Measurements from ENCODE around the gene INHA.

DNA sequence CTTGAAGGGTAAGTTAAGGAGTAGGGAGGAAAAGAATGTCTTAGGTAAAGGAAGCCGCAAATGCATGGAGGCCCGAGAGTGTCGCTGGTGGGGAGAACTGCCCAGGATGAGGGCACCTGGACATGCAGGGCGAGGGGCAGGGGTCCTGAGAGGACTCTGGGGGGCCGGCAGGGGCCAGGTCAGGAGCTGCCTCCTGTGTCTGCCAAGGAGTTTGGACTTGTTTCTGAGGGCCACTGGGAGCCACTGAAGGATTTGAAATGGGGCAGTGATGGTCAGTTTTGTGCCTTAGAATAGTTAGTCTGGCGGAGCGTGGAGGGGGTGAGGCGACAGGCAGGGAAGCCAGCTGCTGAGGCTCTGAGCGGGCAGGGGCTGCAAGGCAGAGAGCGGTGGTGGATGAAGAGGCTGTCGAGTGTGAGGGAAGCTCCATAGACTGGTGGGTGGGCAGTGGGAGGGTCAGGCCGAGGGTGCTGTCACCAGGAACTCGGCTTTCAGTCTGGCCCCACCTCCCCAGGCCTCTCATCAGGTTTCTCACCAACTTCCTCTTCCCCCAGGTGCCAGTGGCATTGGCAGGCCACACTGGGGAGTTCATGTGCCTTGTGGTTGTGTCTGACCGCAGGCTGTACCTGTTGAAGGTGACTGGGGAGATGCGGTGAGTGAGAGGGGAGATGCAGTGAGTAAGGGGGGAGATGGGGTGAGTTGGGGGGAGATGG lies 40.6 kb downstream of the INHA start:
- TF ChIP-seq, protein P1, sequence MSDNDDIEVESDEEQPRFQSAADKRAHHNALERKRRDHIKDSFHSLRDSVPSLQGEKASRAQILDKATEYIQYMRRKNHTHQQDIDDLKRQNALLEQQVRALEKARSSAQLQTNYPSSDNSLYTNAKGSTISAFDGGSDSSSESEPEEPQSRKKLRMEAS (IDR thresholded peaks at IDR 0.05) = no peak
- TF ChIP-seq, protein P2, sequence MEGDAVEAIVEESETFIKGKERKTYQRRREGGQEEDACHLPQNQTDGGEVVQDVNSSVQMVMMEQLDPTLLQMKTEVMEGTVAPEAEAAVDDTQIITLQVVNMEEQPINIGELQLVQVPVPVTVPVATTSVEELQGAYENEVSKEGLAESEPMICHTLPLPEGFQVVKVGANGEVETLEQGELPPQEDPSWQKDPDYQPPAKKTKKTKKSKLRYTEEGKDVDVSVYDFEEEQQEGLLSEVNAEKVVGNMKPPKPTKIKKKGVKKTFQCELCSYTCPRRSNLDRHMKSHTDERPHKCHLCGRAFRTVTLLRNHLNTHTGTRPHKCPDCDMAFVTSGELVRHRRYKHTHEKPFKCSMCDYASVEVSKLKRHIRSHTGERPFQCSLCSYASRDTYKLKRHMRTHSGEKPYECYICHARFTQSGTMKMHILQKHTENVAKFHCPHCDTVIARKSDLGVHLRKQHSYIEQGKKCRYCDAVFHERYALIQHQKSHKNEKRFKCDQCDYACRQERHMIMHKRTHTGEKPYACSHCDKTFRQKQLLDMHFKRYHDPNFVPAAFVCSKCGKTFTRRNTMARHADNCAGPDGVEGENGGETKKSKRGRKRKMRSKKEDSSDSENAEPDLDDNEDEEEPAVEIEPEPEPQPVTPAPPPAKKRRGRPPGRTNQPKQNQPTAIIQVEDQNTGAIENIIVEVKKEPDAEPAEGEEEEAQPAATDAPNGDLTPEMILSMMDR (IDR thresholded peaks at IDR 0.05; ENCODE audit: low read depth, low read length, missing input control) = no peak
- TF ChIP-seq YY1 (IDR thresholded peaks at IDR 0.05) (no peak), GABPA (IDR thresholded peaks at IDR 0.05 in 1 of 2, conservative IDR thresholded peaks at IDR 0.05 in 1 of 2) (no peak), SP1 (IDR thresholded peaks at IDR 0.05) (no peak), TAF1 (conservative IDR thresholded peaks at IDR 0.05) (no peak)
- TF ChIP-seq, protein P3, sequence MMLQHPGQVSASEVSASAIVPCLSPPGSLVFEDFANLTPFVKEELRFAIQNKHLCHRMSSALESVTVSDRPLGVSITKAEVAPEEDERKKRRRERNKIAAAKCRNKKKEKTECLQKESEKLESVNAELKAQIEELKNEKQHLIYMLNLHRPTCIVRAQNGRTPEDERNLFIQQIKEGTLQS (IDR thresholded peaks at IDR 0.05) = no peak
